ENCODE measurements around the gene G6PC3.
"Not testable (repeated sequence)": the region's sequence is repeated elsewhere in the genome, so short reads cannot be mapped to it uniquely, and the experiment has no call there.

Gene G6PC3

GRCh38 chr17:44070455-44071197 is at the start of gene G6PC3:
Gene G6PC3 (plus strand): TSS chr17:44070735. CDS start chr17:44070966, 231 bp downstream.
- DNase-seq: peak; percentile 97

- not testable (repeated sequence) for DNase-seq
Measured at GRCh38 chr17:44021227-44021626, 49.3 kb upstream of the G6PC3 start.

GRCh38 chr17:44022246-44022645 is 48.3 kb upstream of the G6PC3 start:
- DNase-seq: no peak

GRCh38 chr17:44023545-44024270 is 46.8 kb upstream of the G6PC3 start:
- DNase-seq: no peak

GRCh38 chr17:44024271-44024663 is 46.3 kb upstream of the G6PC3 start:
- DNase-seq: peak; percentile 89

GRCh38 chr17:44024853-44025252 is 45.7 kb upstream of the G6PC3 start:
- DNase-seq: no peak

- no peak for DNase-seq
Measured at GRCh38 chr17:44029736-44030135, 40.8 kb upstream of the G6PC3 start.

GRCh38 chr17:44030482-44030881 is 40.1 kb upstream of the G6PC3 start:
- no peak for DNase-seq

- DNase-seq: no peak
Measured at GRCh38 chr17:44033861-44034408, 36.6 kb upstream of the G6PC3 start.

- not testable (repeated sequence) for DNase-seq
Measured at GRCh38 chr17:44034688-44035087, 35.8 kb upstream of the G6PC3 start.

- DNase-seq: no peak
Measured at GRCh38 chr17:44037471-44037870, 33.1 kb upstream of the G6PC3 start.

GRCh38 chr17:44038604-44039011 is 31.9 kb upstream of the G6PC3 start:
- no peak for DNase-seq

- no peak for DNase-seq
Measured at GRCh38 chr17:44039829-44040635, 30.5 kb upstream of the G6PC3 start.

- DNase-seq: no peak
Measured at GRCh38 chr17:44043272-44043696, 27.3 kb upstream of the G6PC3 start.

- no peak for DNase-seq
Measured at GRCh38 chr17:44044071-44044470, 26.5 kb upstream of the G6PC3 start.

- no peak for DNase-seq
Measured at GRCh38 chr17:44045486-44045885, 25.0 kb upstream of the G6PC3 start.

- DNase-seq: not testable (repeated sequence)
Measured at GRCh38 chr17:44046893-44047292, 23.6 kb upstream of the G6PC3 start.

GRCh38 chr17:44049294-44050060 is 21.1 kb upstream of the G6PC3 start:
- DNase-seq: no peak

- DNase-seq: peak; percentile 22
Measured at GRCh38 chr17:44053125-44053872, 17.2 kb upstream of the G6PC3 start.

- DNase-seq: no peak
Measured at GRCh38 chr17:44059101-44059892, 11.2 kb upstream of the G6PC3 start.

GRCh38 chr17:44061446-44061845 is 9.1 kb upstream of the G6PC3 start:
- DNase-seq: no peak
